Hepatocyte (in vitro differentiated cells): ENCODE results near the gene S1PR2. TPM values are rescaled to one million over a fixed set of nuclear protein-coding genes. Genes with fewer than 3 reads are reported as not detected.

Experiments used
- DNase-seq: peaks from one replicate; pipeline ENCODE4 v3.0.0-alpha.2; 2016; ENCODE audit warnings: low spot score
- H2AFZ ChIP-seq: fragments of 200-600 bp; sonication (generic); 2 replicates; pipeline ENCODE4 v1.6.0; 2016; ENCODE audit warnings: antibody characterized with exemption, mild to moderate bottlenecking
- H3K27ac ChIP-seq: fragments of 200-600 bp; sonication (generic); 2 replicates; pipeline ENCODE4 v1.5.1; 2016; ENCODE audit warnings: mild to moderate bottlenecking
- H3K27me3 ChIP-seq: fragments of 200-600 bp; sonication (generic); 2 replicates; pipeline ENCODE4 v1.6.1; 2016
- H3K36me3 ChIP-seq: fragments of 200-600 bp; sonication (generic); replicated peaks from 2 replicates; pipeline ENCODE4 v1.5.1; 2016; ENCODE audit warnings: low read depth; ENCODE audit not compliant: insufficient read depth
- H3K4me1 ChIP-seq: fragments of 200-600 bp; sonication (generic); 2 replicates; pipeline ENCODE4 v1.5.1; 2016; ENCODE audit warnings: mild to moderate bottlenecking, moderate library complexity; ENCODE audit not compliant: insufficient read depth
- H3K4me2 ChIP-seq: fragments of 200-600 bp; sonication (generic); 2 replicates; pipeline ENCODE4 v1.6.0; 2016
- H3K4me3 ChIP-seq: fragments of 200-600 bp; sonication (generic); 2 replicates; pipeline ENCODE4 v1.5.1; 2016; ENCODE audit warnings: mild to moderate bottlenecking
- H3K79me2 ChIP-seq: fragments of 200-600 bp; sonication (generic); 2 replicates; pipeline ENCODE4 v1.6.0; 2017; ENCODE audit warnings: mild to moderate bottlenecking
- H3K9me2 ChIP-seq: fragments of 200-600 bp; sonication (generic); replicated peaks from 2 replicates; pipeline ENCODE4 v1.6.0; 2017; ENCODE audit warnings: mild to moderate bottlenecking; ENCODE audit not compliant: insufficient read depth
- H3K9me3 ChIP-seq: fragments of 200-600 bp; sonication (generic); 2 replicates; pipeline ENCODE4 v1.5.1; 2016; ENCODE audit warnings: low read depth, mild to moderate bottlenecking
- H4K20me1 ChIP-seq: fragments of 200-600 bp; sonication (generic); 2 replicates; pipeline ENCODE4 v1.6.0; 2016; ENCODE audit warnings: mild to moderate bottlenecking; ENCODE audit not compliant: insufficient read depth, poor library complexity, severe bottlenecking
- EZH2 ChIP-seq: fragments of 200-600 bp; sonication (generic); IDR thresholded peaks from 2 replicates; pipeline ENCODE4 v1.6.1; 2016; ENCODE audit warnings: antibody characterized with exemption, mild to moderate bottlenecking, borderline replicate concordance
- EZH2phosphoT487 ChIP-seq: fragments of 200-600 bp; sonication (generic); IDR thresholded peaks from one replicate; pipeline ENCODE4 v1.6.1; 2018; ENCODE audit warnings: antibody characterized with exemption, mild to moderate bottlenecking, low read depth, moderate library complexity; ENCODE audit not compliant: unreplicated experiment, severe bottlenecking
- WGBS: methylation state at CpG from one replicate; pipeline ENCODE4 v1.1.6; 2016; ENCODE audit warnings: low lambda C conversion rate; ENCODE audit errors: missing lambda C conversion rate; 5-methylcytosine and 5-hydroxymethylcytosine counted together
- polyA plus RNA-seq: library from polyadenylated mRNA; unstranded; fragments of >200 nt; fragmentation: Nextera tagmentation; extraction: Ambion mirVana; gene quantifications from 2 replicates; pipeline ENCODE4 v1.2.1, GENCODE V29; 2016
- total RNA-seq: library from RNA; depleted of rRNA; stranded (reverse); fragments of >200 nt; gene quantifications from 2 replicates; pipeline ENCODE4 v1.2.3, GENCODE V29; 2014
- TF ChIP-seq, protein P1 (sequence below): fragments of 200-600 bp; sonication (generic); IDR thresholded peaks from 2 replicates; pipeline ENCODE4 v1.5.1; 2016; ENCODE audit warnings: antibody characterized with exemption, mild to moderate bottlenecking; ENCODE audit not compliant: poor library complexity

S1PR2 gene
- total and polyA plus RNA-seq, 2 experiments from 2014 or later = 8.6 to 16.1 TPM

DNA sequence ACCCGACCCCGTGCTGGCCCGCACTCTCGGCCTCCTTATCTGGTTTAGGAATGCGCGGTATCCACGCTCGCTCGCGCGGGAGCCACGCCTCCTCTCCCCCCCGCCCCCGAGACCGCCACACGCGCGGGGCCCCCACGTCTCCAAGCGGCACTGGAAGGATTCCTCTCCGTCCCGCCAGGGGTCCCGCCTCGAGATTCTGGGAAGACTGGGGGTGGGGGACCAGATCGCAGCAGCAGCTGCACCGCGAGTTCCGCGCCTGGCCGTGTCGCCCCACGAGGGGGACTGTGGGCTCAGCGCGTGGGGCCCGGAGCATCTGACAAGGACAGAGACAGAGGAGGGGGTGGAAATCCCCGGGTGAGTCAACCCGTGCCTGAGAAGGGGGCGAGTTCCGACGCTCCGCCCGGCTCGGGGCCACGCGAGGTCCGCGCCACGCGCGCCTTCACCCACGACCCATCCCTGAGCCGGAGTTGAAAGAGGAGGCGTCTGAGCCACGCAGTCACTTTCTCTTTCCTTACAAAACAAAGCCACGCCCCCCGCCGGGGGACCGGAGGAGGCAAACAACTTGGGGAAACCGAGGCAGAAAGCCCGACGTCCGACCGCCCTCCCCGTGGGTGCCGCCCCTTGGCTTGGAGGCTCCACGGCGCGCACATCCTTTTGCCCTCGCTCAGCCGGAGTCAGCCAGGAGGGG is 814 bp downstream of the S1PR2 start:
- H3K4me3 ChIP-seq = peak overlapping the region; percentile 92
- no peaks in the 10 kb centered on the region for H3K27me3 ChIP-seq
- H3K79me2 ChIP-seq = peaks cover 48% of the 10 kb centered on the region
- H3K27ac ChIP-seq = peak overlapping the region; percentile 98
- DNase-seq = peak; percentile 67
- H3K9me2 ChIP-seq = no peaks in the 10 kb centered on the region
- H3K4me2 ChIP-seq = peak overlapping the region; percentile 86
- H3K4me1 ChIP-seq = peaks cover 10% of the 10 kb centered on the region
- H2AFZ ChIP-seq = peak overlapping the region; percentile 86
- no peak for TF ChIP-seq EZH2phosphoT487
- peak; percentile 42 for TF ChIP-seq EZH2
- TF ChIP-seq, protein P1, sequence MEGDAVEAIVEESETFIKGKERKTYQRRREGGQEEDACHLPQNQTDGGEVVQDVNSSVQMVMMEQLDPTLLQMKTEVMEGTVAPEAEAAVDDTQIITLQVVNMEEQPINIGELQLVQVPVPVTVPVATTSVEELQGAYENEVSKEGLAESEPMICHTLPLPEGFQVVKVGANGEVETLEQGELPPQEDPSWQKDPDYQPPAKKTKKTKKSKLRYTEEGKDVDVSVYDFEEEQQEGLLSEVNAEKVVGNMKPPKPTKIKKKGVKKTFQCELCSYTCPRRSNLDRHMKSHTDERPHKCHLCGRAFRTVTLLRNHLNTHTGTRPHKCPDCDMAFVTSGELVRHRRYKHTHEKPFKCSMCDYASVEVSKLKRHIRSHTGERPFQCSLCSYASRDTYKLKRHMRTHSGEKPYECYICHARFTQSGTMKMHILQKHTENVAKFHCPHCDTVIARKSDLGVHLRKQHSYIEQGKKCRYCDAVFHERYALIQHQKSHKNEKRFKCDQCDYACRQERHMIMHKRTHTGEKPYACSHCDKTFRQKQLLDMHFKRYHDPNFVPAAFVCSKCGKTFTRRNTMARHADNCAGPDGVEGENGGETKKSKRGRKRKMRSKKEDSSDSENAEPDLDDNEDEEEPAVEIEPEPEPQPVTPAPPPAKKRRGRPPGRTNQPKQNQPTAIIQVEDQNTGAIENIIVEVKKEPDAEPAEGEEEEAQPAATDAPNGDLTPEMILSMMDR = no peak
- H3K36me3 ChIP-seq = no peaks in the 10 kb centered on the region
- H4K20me1 ChIP-seq = no peaks in the 10 kb centered on the region
- under 1% methylated on average over 45 of the region's 70 CpGs for WGBS
- H3K9me3 ChIP-seq = no peaks in the 10 kb centered on the region

DNA sequence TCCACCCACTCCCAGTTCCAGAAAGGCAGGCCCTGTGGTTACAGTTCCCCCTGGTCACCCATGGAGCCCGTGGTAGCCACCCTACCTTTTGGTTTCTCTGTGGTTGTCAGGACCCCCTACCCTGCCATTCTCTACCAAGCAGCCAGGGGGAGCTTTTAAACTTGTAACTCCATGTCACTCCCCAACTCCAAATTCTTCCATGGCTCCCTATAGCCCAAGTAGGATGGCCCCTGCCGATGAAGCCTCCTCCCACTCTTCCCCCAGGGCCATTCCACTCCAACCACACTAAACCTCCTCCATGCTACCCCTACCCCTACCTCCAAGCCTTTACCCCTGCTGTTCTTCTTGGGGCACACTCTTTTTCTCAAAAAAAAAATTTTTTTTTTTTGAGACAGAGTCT is 2.2 kb downstream of the S1PR2 start:
- Histone ChIP-seq H3K36me3 (no peaks in the 10 kb centered on the region), H3K4me1 (peaks cover 10% of the 10 kb centered on the region), H2AFZ (no peak overlapping the region), H3K27me3 (no peaks in the 10 kb centered on the region), H3K27ac (peak overlapping the region; percentile 98), H3K4me2 (peak overlapping the region; percentile 86), H3K4me3 (no peak overlapping the region), H4K20me1 (no peaks in the 10 kb centered on the region), H3K9me3 (no peaks in the 10 kb centered on the region), H3K9me2 (no peaks in the 10 kb centered on the region), H3K79me2 (peaks cover 62% of the 10 kb centered on the region)
- 46% methylated on average over 2 of the region's 2 CpGs for WGBS
- TF ChIP-seq, protein P1 = peak; percentile 37
- no peak for TF ChIP-seq EZH2
- no peak for TF ChIP-seq EZH2phosphoT487
- DNase-seq = peak; percentile 48

DNA sequence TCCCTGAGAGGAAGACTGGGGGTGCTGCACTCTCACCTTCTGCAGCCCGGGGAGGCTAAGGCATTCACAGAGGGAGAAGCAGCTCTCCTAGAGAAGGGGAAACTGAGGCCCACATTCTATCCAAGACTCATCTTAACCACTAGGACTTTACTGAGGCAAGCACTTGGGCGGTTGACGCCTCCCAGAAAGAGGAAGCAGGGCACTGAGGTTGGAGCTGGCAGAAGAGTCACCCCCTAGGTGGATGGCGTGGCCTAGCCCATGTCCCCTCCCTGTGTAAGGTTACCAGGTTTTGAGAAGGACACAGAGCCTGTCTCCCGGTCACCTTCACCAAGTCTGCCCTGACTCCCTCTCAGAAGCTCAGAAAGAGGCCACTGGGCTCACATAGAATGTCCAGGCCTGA is 2.7 kb downstream of the S1PR2 start:
- Histone ChIP-seq H3K4me1 (peaks cover 10% of the 10 kb centered on the region), H3K9me2 (no peaks in the 10 kb centered on the region), H3K27me3 (no peaks in the 10 kb centered on the region), H2AFZ (no peak overlapping the region), H3K27ac (peak overlapping the region; percentile 98), H3K9me3 (no peaks in the 10 kb centered on the region), H3K4me3 (no peak overlapping the region), H4K20me1 (no peaks in the 10 kb centered on the region), H3K4me2 (peak overlapping the region; percentile 86), H3K36me3 (no peaks in the 10 kb centered on the region), H3K79me2 (peaks cover 68% of the 10 kb centered on the region)
- 88% methylated on average over 5 of the region's 5 CpGs for WGBS
- TF ChIP-seq, protein P1 = no peak
- TF ChIP-seq EZH2 (no peak), EZH2phosphoT487 (no peak)
- no peak for DNase-seq
